Measurements from ENCODE around the gene ZYG11B. TPM values are rescaled to one million over a fixed set of nuclear protein-coding genes. Genes with fewer than 3 reads are reported as not detected.

The ZYG11B gene
- total RNA-seq, 1 experiment from 2014 or later = 20.6 TPM

- Histone ChIP-seq H2AFZ (ENCODE audit: low read length) (no peak overlapping the region), H4K5ac (ENCODE audit: insufficient read length, low read depth, low read length) (no peak overlapping the region), H3K4me2 (ENCODE audit: insufficient read depth, insufficient read length, low read length) (no peak overlapping the region), H3K9me3 (ENCODE audit: control insufficient read depth, low read depth, low read length) (no peaks in the 10 kb centered on the region), H4K91ac (ENCODE audit: insufficient read length, low read depth, low read length) (no peak overlapping the region), H3K4ac (ENCODE audit: low read depth, low read length) (no peak overlapping the region), H3K56ac (ENCODE audit: insufficient read length, low read depth, low read length) (no peak overlapping the region), H3K23me2 (ENCODE audit: insufficient read length, low read depth, low read length, poor library complexity, severe bottlenecking) (no peaks in the 10 kb centered on the region), H3K79me1 (ENCODE audit: insufficient read depth, low read depth, low read length, poor library complexity, severe bottlenecking) (no peaks in the 10 kb centered on the region), H4K8ac (replicated peaks; ENCODE audit: insufficient read length, low read depth, low read length) (no peak overlapping the region), H3K18ac (ENCODE audit: insufficient read length, low read depth, low read length) (no peak overlapping the region), H3K27me3 (ENCODE audit: insufficient read depth, low read length) (no peaks in the 10 kb centered on the region), H2BK12ac (ENCODE audit: insufficient read length, low read depth, low read length) (no peak overlapping the region), H3K27ac (ENCODE audit: insufficient read length, low read depth, low read length) (no peak overlapping the region), H2BK15ac (ENCODE audit: low read depth, low read length) (no peak overlapping the region), H4K20me1 (ENCODE audit: control insufficient read depth, insufficient read depth, insufficient read length) (no peaks in the 10 kb centered on the region), H3K79me2 (ENCODE audit: insufficient read depth, low read length) (no peaks in the 10 kb centered on the region), H2AK5ac (ENCODE audit: insufficient read length, low read length) (no peak overlapping the region), H3K14ac (ENCODE audit: insufficient read depth, low read length) (no peak overlapping the region), H3K9ac (ENCODE audit: extremely low read depth, insufficient read length, low read length) (no peak overlapping the region), H2BK5ac (ENCODE audit: insufficient read length, low read length) (no peak overlapping the region), H3K4me1 (ENCODE audit: insufficient read depth, low read length) (no peaks in the 10 kb centered on the region), H2BK120ac (ENCODE audit: low read depth, low read length, poor library complexity, severe bottlenecking) (no peak overlapping the region), H3T11ph (ENCODE audit: low read length) (no peak overlapping the region), H2BK20ac (ENCODE audit: low read depth, low read length, poor library complexity, severe bottlenecking) (no peak overlapping the region), H3K23ac (ENCODE audit: insufficient read length, low read depth, low read length) (no peak overlapping the region)
- no peaks in the 10 kb centered on the region for H3K9me3 Mint-ChIP-seq
- TF ChIP-seq, protein P1, sequence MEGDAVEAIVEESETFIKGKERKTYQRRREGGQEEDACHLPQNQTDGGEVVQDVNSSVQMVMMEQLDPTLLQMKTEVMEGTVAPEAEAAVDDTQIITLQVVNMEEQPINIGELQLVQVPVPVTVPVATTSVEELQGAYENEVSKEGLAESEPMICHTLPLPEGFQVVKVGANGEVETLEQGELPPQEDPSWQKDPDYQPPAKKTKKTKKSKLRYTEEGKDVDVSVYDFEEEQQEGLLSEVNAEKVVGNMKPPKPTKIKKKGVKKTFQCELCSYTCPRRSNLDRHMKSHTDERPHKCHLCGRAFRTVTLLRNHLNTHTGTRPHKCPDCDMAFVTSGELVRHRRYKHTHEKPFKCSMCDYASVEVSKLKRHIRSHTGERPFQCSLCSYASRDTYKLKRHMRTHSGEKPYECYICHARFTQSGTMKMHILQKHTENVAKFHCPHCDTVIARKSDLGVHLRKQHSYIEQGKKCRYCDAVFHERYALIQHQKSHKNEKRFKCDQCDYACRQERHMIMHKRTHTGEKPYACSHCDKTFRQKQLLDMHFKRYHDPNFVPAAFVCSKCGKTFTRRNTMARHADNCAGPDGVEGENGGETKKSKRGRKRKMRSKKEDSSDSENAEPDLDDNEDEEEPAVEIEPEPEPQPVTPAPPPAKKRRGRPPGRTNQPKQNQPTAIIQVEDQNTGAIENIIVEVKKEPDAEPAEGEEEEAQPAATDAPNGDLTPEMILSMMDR (conservative IDR thresholded peaks at IDR 0.05) = peak; percentile 48
- no peak for DNase-seq
- H3K36me3 Mint-ChIP-seq (ENCODE audit: insufficient read depth in 1 of 3, low read depth in 3 of 3) = peaks cover 3 to 9% (median 5%) of the 10 kb centered on the region in 3 experiments; a peak in 6 of 7 replicates
- no peak overlapping the region for H3K4me3 Mint-ChIP-seq
- WGBS (ENCODE audit: extremely low coverage, insufficient read length, low lambda C conversion rate) = no CpG with 5 or more reads among the region's 1 CpG
- H3K27me3 Mint-ChIP-seq (ENCODE audit: low read depth) = no peaks in the 10 kb centered on the region
- H3K27ac Mint-ChIP-seq = no peak overlapping the region; a peak in 1 of 7 replicates
- no peaks in the 10 kb centered on the region for H3K4me1 Mint-ChIP-seq
These were observed 99.6 kb downstream of the ZYG11B start for GRCh38 chr1:52825868-52826267.

Data from H9 (cell line).